ENCODE results near the gene TSGA10IP.

DNA sequence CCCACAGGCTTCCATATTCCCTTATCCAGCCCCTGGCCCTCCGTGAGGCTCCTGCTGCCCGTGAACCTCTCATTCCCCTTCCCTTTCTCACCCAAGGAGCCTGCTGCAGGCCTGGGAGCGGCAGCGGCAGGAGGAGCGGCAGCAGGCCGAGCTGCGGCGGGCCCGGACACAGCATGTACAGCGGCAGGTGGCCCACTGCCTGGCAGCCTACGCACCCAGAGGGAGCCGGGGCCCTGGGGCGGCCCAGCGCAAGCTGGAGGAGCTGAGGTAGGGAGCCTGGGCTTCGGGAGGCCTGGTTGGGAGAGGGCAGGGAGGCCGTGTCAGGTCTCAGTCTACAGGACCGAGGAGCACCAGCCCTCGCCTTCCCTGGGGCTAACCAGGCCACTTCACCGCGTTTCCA, 8.2 kb downstream of the TSGA10IP start:
- no peak for TF ChIP-seq POLR2A (IDR thresholded peaks at IDR 0.05; ENCODE audit: borderline replicate concordance, extremely low read depth, insufficient read depth, insufficient read length)
- no peak for TF ChIP-seq SP1 (IDR thresholded peaks at IDR 0.05; ENCODE audit: low read depth)
- TF ChIP-seq RAD21 (IDR thresholded peaks at IDR 0.05; ENCODE audit: low read depth), result no peak
- TF ChIP-seq, protein P1, sequence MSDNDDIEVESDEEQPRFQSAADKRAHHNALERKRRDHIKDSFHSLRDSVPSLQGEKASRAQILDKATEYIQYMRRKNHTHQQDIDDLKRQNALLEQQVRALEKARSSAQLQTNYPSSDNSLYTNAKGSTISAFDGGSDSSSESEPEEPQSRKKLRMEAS (IDR thresholded peaks at IDR 0.05), result no peak
